Astrocyte (in vitro differentiated cells and primary cell): ENCODE measurements around the gene SLC29A3. TPM values are rescaled to one million over a fixed set of nuclear protein-coding genes. Genes with fewer than 3 reads are reported as not detected.

Source experiments
- DNase-seq: peaks from one replicate; pipeline ENCODE4 v3.0.0-alpha.2; 2010; ENCODE audit warnings: low read depth
- FAIRE-seq: peaks from 2 replicates; lab custom pipeline; 2011; peaks lifted over from hg19 to GRCh38; lab: Jason Lieb, UNC
- H2AFZ ChIP-seq: 2 replicates; pipeline ENCODE4 v1.6.0; 2012; ENCODE audit warnings: low read depth, low read length, inconsistent platforms
- H3K27ac ChIP-seq: 2 replicates; pipeline ENCODE4 v1.5.1; 2011; ENCODE audit warnings: low read depth, low read length, inconsistent platforms
- H3K27me3 ChIP-seq: 2 replicates; pipeline ENCODE4 v1.6.0; 2011; ENCODE audit warnings: low read length, inconsistent platforms; ENCODE audit not compliant: insufficient read depth
- H3K36me3 ChIP-seq: 2 replicates; pipeline ENCODE4 v1.5.1; 2011; ENCODE audit warnings: low read length, inconsistent platforms; ENCODE audit not compliant: insufficient read depth
- H3K4me1 ChIP-seq: 2 replicates; pipeline ENCODE4 v1.5.1; 2011; ENCODE audit warnings: low read length, inconsistent platforms; ENCODE audit not compliant: insufficient read depth
- H3K4me2 ChIP-seq: 2 replicates; pipeline ENCODE4 v1.6.0; 2012; ENCODE audit warnings: low read length, inconsistent platforms
- H3K4me3 ChIP-seq: 2 replicates; pipeline ENCODE4 v1.5.1; 2011; ENCODE audit warnings: low read depth, mild to moderate bottlenecking, low read length, inconsistent platforms; ENCODE audit not compliant: insufficient read depth
- H3K79me2 ChIP-seq: 2 replicates; pipeline ENCODE4 v1.6.0; 2012; ENCODE audit warnings: mild to moderate bottlenecking, low read length, inconsistent platforms; ENCODE audit not compliant: insufficient read depth
- H3K9ac ChIP-seq: 2 replicates; pipeline ENCODE4 v1.6.0; 2012; ENCODE audit warnings: mild to moderate bottlenecking, low read length, inconsistent platforms
- H3K9me3 ChIP-seq: 2 replicates; pipeline ENCODE4 v1.5.1; 2012; ENCODE audit warnings: low read depth, mild to moderate bottlenecking, low read length, inconsistent platforms; ENCODE audit not compliant: insufficient read depth
- H4K20me1 ChIP-seq: 2 replicates; pipeline ENCODE4 v1.6.0; 2012; ENCODE audit warnings: low read length, inconsistent platforms; ENCODE audit not compliant: insufficient read depth
- H3K27ac Mint-ChIP-seq: one replicate; pipeline ENCODE4 v1.8.0; 2021; ENCODE audit warnings: mild to moderate bottlenecking, mixed read lengths; ENCODE audit not compliant: unreplicated experiment
- H3K27me3 Mint-ChIP-seq: one replicate; pipeline ENCODE4 v1.8.0; 2021; ENCODE audit warnings: low read depth, mixed read lengths; ENCODE audit not compliant: unreplicated experiment
- H3K36me3 Mint-ChIP-seq: one replicate; pipeline ENCODE4 v1.8.0; 2021; ENCODE audit warnings: low read depth, mixed read lengths; ENCODE audit not compliant: unreplicated experiment
- H3K4me1 Mint-ChIP-seq: one replicate; pipeline ENCODE4 v1.8.0; 2021; ENCODE audit warnings: low read depth, mixed read lengths; ENCODE audit not compliant: unreplicated experiment
- H3K4me3 Mint-ChIP-seq: one replicate; pipeline ENCODE4 v1.8.0; 2021; ENCODE audit warnings: mild to moderate bottlenecking, moderate library complexity, mixed read lengths; ENCODE audit not compliant: unreplicated experiment
- H3K9me3 Mint-ChIP-seq: one replicate; pipeline ENCODE4 v1.8.0; 2021; ENCODE audit warnings: mild to moderate bottlenecking, mixed read lengths; ENCODE audit not compliant: unreplicated experiment
- EZH2 ChIP-seq: IDR thresholded peaks from 2 replicates; pipeline ENCODE4 v1.6.1; 2012; ENCODE audit warnings: mild to moderate bottlenecking, low read length, inconsistent platforms; ENCODE audit not compliant: insufficient read depth
- total RNA-seq: library from RNA; stranded (reverse); gene quantifications from 2 replicates; pipeline ENCODE4 v1.2.1, GENCODE V29; 2021
- TF ChIP-seq, protein P1 (sequence below): IDR thresholded peaks from 2 replicates; pipeline ENCODE4 v1.5.1; 2011; ENCODE audit warnings: low read depth, mild to moderate bottlenecking, inconsistent platforms, low read length, moderate library complexity; ENCODE audit not compliant: insufficient read depth

Gene SLC29A3
- total RNA-seq, 1 donor from 2014 or later: 3.4 TPM

DNA sequence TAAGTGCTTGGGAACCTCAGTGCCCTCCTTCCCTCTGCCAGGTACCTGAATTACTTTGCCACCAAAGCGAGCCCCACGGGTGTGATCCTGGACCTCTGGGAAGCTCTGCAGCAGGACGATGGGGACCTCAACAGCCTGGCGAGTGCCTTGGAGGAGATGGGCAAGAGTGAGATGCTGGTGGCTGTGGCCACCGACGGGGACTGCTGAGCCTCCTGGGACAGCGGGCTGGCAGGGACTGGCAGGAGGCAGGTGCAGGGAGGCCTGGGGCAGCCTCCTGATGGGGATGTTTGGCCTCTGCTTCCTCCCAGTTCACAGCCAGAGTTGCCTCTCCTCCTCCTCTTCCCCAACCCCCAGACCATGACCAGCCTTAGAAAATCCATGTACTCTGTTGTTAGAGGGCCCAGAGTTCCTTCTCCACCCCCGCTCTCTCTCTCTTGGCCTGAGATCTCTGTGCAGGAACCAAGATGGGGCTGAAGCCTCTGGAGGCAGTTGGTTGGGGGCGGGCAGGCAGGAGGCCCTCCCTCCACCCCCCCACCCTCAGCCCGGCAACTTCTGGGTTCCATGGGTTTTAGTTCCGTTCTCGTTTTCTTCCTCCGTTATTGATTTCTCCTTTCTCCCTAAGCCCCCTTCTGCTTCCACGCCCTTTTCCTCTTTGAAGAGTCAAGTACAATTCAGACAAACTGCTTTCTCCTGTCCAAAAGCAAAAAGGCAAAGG, 19.8 kb upstream of the SLC29A3 start:
- Histone ChIP-seq H3K4me3 (no peak overlapping the region), H3K9me3 (no peaks in the 10 kb centered on the region), H3K79me2 (no peaks in the 10 kb centered on the region), H3K4me1 (no peaks in the 10 kb centered on the region), H3K27me3 (no peaks in the 10 kb centered on the region), H3K36me3 (no peaks in the 10 kb centered on the region), H3K4me2 (no peak overlapping the region), H2AFZ (no peak overlapping the region), H3K9ac (no peak overlapping the region), H3K27ac (no peak overlapping the region), H4K20me1 (peaks cover 13% of the 10 kb centered on the region)
- TF ChIP-seq EZH2: no peak
- TF ChIP-seq, protein P1, sequence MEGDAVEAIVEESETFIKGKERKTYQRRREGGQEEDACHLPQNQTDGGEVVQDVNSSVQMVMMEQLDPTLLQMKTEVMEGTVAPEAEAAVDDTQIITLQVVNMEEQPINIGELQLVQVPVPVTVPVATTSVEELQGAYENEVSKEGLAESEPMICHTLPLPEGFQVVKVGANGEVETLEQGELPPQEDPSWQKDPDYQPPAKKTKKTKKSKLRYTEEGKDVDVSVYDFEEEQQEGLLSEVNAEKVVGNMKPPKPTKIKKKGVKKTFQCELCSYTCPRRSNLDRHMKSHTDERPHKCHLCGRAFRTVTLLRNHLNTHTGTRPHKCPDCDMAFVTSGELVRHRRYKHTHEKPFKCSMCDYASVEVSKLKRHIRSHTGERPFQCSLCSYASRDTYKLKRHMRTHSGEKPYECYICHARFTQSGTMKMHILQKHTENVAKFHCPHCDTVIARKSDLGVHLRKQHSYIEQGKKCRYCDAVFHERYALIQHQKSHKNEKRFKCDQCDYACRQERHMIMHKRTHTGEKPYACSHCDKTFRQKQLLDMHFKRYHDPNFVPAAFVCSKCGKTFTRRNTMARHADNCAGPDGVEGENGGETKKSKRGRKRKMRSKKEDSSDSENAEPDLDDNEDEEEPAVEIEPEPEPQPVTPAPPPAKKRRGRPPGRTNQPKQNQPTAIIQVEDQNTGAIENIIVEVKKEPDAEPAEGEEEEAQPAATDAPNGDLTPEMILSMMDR: no peak
- Mint-ChIP-seq H3K4me1 (no peaks in the 10 kb centered on the region), H3K4me3 (no peak overlapping the region), H3K27ac (no peak overlapping the region), H3K9me3 (no peaks in the 10 kb centered on the region), H3K36me3 (peaks cover 30% of the 10 kb centered on the region), H3K27me3 (peaks cover 16% of the 10 kb centered on the region)
- no peak for DNase-seq
- FAIRE-seq: no peak

DNA sequence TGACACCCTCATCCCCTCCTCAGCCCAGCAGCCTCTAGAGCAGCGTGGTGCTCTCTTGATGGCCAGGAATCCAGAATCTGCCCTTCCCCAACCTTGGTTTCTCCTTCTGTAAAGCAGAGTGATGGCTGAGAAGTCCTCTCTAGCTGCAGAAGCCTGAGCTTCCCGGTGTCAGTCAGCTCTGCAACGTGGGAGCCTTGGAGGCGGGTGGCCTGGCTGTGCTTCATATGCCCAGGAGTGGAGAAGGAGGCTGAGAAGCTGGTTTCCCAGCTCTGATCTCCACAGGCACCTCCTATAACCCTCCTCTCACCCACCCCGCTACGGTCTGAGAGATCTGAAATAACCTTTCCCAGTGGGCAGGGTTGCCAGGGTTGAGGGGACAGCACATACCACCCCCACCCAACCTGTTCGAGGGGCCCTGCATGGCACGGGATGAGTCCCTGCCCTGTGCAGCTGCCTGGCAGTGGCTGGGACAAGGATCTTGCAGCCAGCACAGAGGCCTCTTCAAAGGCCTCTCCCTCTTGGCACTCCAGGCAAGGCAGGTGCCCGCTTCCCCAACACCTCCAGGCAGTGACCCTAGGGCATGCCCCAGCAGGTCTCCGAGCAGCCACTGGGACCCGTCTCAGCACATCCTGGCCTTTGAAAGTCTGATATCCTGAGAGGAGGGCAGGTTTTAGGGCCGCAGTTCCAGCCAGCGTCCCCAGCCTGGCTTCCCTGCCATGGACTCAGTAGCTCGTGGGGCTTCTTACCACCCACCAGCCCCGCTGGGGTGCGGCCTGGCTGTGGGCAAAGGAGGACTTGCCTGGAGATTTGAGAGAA, 18.3 kb upstream of the SLC29A3 start:
- Histone ChIP-seq H3K27ac (no peak overlapping the region), H3K9me3 (no peaks in the 10 kb centered on the region), H3K79me2 (no peaks in the 10 kb centered on the region), H3K4me1 (no peaks in the 10 kb centered on the region), H3K36me3 (no peaks in the 10 kb centered on the region), H2AFZ (no peak overlapping the region), H3K4me3 (no peak overlapping the region), H4K20me1 (peaks cover 13% of the 10 kb centered on the region), H3K9ac (no peak overlapping the region), H3K27me3 (no peaks in the 10 kb centered on the region), H3K4me2 (no peak overlapping the region)
- DNase-seq (no peak), FAIRE-seq (no peak)
- Mint-ChIP-seq H3K9me3 (no peaks in the 10 kb centered on the region), H3K27ac (no peak overlapping the region), H3K27me3 (peaks cover 10% of the 10 kb centered on the region), H3K4me1 (no peaks in the 10 kb centered on the region), H3K36me3 (peaks cover 16% of the 10 kb centered on the region), H3K4me3 (no peak overlapping the region)
- TF ChIP-seq, protein P1: no peak
- TF ChIP-seq EZH2: no peak
